ENCODE results near the gene COMMD1. TPM values are rescaled to one million over a fixed set of nuclear protein-coding genes. Genes with fewer than 3 reads are reported as not detected.

Gene COMMD1
- total RNA-seq, 1 donor from 2014 or later = 43.0 TPM

DNA sequence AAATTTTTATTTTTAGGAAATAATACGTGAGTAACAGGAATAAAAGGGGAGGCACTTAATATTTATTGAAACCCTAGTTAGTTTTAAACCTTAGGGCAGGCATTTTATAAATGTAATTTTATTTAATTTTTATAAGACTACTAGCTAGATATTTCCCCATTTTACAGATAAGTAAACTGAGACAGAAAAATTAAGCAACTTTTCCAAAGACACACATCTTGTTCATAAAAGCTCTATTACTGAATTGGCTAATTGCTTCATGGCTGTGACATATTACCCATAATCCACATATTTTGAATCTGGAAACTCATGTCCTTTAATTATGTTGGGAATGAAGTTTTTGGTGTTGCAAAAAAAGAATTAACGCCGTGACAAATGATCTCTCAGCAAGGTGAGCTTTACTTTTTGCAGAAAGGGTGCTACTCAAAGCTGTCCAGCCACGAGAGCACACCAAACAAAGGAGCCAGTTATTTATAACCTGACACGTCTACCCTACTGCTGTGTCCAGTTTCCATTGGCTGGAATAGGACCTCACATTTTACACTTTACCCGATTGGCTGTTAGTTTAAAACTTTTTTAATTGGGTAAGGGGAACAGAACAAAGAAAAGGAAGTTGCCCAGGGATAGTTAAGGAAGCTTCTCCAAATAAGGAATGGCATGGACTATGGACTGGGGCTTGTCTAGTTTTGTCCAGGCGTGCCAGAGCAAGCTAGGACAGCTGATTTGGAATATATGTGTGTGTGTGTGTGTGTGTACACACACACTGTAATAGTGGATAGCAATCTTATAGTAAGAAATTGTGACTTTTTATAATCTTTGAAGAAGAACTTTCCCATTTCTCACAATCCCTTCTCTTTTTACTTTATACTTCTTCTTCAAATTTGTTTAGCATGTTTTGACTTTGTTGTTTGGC lies 54.2 kb downstream of the COMMD1 start:
- no peak for DNase-seq (ENCODE audit: extremely low spot score in 2 of 2)
- no peak overlapping the region for H3K4me3 ChIP-seq
- TF ChIP-seq, protein P1, sequence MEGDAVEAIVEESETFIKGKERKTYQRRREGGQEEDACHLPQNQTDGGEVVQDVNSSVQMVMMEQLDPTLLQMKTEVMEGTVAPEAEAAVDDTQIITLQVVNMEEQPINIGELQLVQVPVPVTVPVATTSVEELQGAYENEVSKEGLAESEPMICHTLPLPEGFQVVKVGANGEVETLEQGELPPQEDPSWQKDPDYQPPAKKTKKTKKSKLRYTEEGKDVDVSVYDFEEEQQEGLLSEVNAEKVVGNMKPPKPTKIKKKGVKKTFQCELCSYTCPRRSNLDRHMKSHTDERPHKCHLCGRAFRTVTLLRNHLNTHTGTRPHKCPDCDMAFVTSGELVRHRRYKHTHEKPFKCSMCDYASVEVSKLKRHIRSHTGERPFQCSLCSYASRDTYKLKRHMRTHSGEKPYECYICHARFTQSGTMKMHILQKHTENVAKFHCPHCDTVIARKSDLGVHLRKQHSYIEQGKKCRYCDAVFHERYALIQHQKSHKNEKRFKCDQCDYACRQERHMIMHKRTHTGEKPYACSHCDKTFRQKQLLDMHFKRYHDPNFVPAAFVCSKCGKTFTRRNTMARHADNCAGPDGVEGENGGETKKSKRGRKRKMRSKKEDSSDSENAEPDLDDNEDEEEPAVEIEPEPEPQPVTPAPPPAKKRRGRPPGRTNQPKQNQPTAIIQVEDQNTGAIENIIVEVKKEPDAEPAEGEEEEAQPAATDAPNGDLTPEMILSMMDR (IDR thresholded peaks at IDR 0.05) = no peak
- no peak for TF ChIP-seq POLR2A (IDR thresholded peaks at IDR 0.05)
- TF ChIP-seq POLR2AphosphoS5 (IDR thresholded peaks at IDR 0.05; ENCODE audit: insufficient read depth in 1 of 2, low read depth in 1 of 2) = no peak
- no peaks in the 10 kb centered on the region for H3K9me3 ChIP-seq
- H3K4me1 ChIP-seq = peaks cover 28% of the 10 kb centered on the region
- H3K27me3 ChIP-seq = no peaks in the 10 kb centered on the region
- H3K36me3 ChIP-seq = no peaks in the 10 kb centered on the region
- intact Hi-C loops (cut with DNase I) = no loop called here
- H3K27ac ChIP-seq = no peak overlapping the region

- Histone ChIP-seq H3K27ac (no peak overlapping the region), H3K27me3 (no peaks in the 10 kb centered on the region), H3K4me1 (peaks cover 28% of the 10 kb centered on the region), H3K36me3 (no peaks in the 10 kb centered on the region), H3K4me3 (no peak overlapping the region), H3K9me3 (no peaks in the 10 kb centered on the region)
- DNase-seq (ENCODE audit: extremely low spot score in 2 of 2) = no peak
- intact Hi-C loops (cut with DNase I) = no loop called here
- TF ChIP-seq, protein P1 (IDR thresholded peaks at IDR 0.05) = no peak
- TF ChIP-seq POLR2A (IDR thresholded peaks at IDR 0.05) (no peak), POLR2AphosphoS5 (IDR thresholded peaks at IDR 0.05; ENCODE audit: insufficient read depth in 1 of 2, low read depth in 1 of 2) (no peak)
Measured at GRCh38 chr2:61961231-61961901, 55.9 kb downstream of the COMMD1 start.

GRCh38 chr2:61962095-61962984 lies 56.9 kb downstream of the COMMD1 start:
- H3K27ac ChIP-seq = no peak overlapping the region
- H3K4me1 ChIP-seq = peaks cover 27% of the 10 kb centered on the region
- no peaks in the 10 kb centered on the region for H3K36me3 ChIP-seq
- H3K27me3 ChIP-seq = no peaks in the 10 kb centered on the region
- no peaks in the 10 kb centered on the region for H3K9me3 ChIP-seq
- no peak for DNase-seq (ENCODE audit: extremely low spot score in 2 of 2)
- TF ChIP-seq, protein P1 (IDR thresholded peaks at IDR 0.05) = no peak
- H3K4me3 ChIP-seq = no peak overlapping the region
- intact Hi-C loops (cut with DNase I) = no loop called here

- H3K9me3 ChIP-seq = no peaks in the 10 kb centered on the region
- H3K27ac ChIP-seq = no peak overlapping the region
- H3K36me3 ChIP-seq = no peaks in the 10 kb centered on the region
- intact Hi-C loops (cut with DNase I) = no loop called here
- no peak for DNase-seq (ENCODE audit: extremely low spot score in 2 of 2)
- H3K27me3 ChIP-seq = no peaks in the 10 kb centered on the region
- H3K4me1 ChIP-seq = peaks cover 19% of the 10 kb centered on the region
- TF ChIP-seq, protein P1 (IDR thresholded peaks at IDR 0.05) = no peak
- TF ChIP-seq POLR2A (IDR thresholded peaks at IDR 0.05) (no peak), POLR2AphosphoS5 (IDR thresholded peaks at IDR 0.05; ENCODE audit: insufficient read depth in 1 of 2, low read depth in 1 of 2) (no peak)
- H3K4me3 ChIP-seq = no peak overlapping the region
Measured at GRCh38 chr2:61966087-61966727, 60.7 kb downstream of the COMMD1 start.

Data from vagina (tissue), 2 donors.